NCI-H1092 treated with DMSO at 0.1 percent for 48 hours (cell line): ENCODE data around the gene AKT3.
"Not testable (repeated sequence)": the region's sequence is repeated elsewhere in the genome, so short reads cannot be mapped to it uniquely, and the experiment has no call there.

ENCODE experiments used
- DNase-seq: peaks from one replicate; lab custom pipeline; 2025; lab: John Stamatoyannopoulos, UW

Gene AKT3

GRCh38 chr1:243783714-243784113 is 66.3 kb downstream of the AKT3 start:
- no peak for DNase-seq

GRCh38 chr1:243772361-243773050 is 77.5 kb downstream of the AKT3 start:
- DNase-seq = not testable (repeated sequence)

- no peak for DNase-seq
Observed at GRCh38 chr1:243770860-243771259, 79.2 kb downstream of the AKT3 start.

GRCh38 chr1:243765676-243766075 is 84.4 kb downstream of the AKT3 start:
- DNase-seq = no peak

GRCh38 chr1:243763806-243764205 is 86.2 kb downstream of the AKT3 start:
- no peak for DNase-seq

GRCh38 chr1:243758647-243759046 is 91.4 kb downstream of the AKT3 start:
- DNase-seq = no peak

GRCh38 chr1:243756529-243756928 is 93.5 kb downstream of the AKT3 start:
- DNase-seq = no peak

GRCh38 chr1:243754348-243754747 is 95.7 kb downstream of the AKT3 start:
- DNase-seq = no peak

- no peak for DNase-seq
Observed at GRCh38 chr1:243751506-243751905, 98.5 kb downstream of the AKT3 start.

GRCh38 chr1:243748706-243749283 is 101.2 kb downstream of the AKT3 start:
- DNase-seq = peak; percentile 95

GRCh38 chr1:243748227-243748626 is 101.8 kb downstream of the AKT3 start:
- peak; percentile 40 for DNase-seq

GRCh38 chr1:243746751-243747150 is 103.3 kb downstream of the AKT3 start:
- DNase-seq = no peak

- no peak for DNase-seq
Observed at GRCh38 chr1:243745356-243745755, 104.7 kb downstream of the AKT3 start.

GRCh38 chr1:243742819-243743218 is 107.2 kb downstream of the AKT3 start:
- no peak for DNase-seq

GRCh38 chr1:243740255-243740999 is 109.6 kb downstream of the AKT3 start:
- DNase-seq = no peak

- no peak for DNase-seq
Observed at GRCh38 chr1:243739335-243740003, 110.6 kb downstream of the AKT3 start.

- DNase-seq = peak; percentile 9
Observed at GRCh38 chr1:243738020-243738419, 112.0 kb downstream of the AKT3 start.

- DNase-seq = no peak
Observed at GRCh38 chr1:243735457-243735856, 114.6 kb downstream of the AKT3 start.

GRCh38 chr1:243734308-243734695 is 115.7 kb downstream of the AKT3 start:
- DNase-seq = no peak

- no peak for DNase-seq
Observed at GRCh38 chr1:243733670-243734307, 116.3 kb downstream of the AKT3 start.

- peak; percentile 77 for DNase-seq
Observed at GRCh38 chr1:243732637-243733036, 117.4 kb downstream of the AKT3 start.

- no peak for DNase-seq
Observed at GRCh38 chr1:243731974-243732625, 117.9 kb downstream of the AKT3 start.
